ENCODE data around the gene NGFR. TPM values are rescaled to one million over a fixed set of nuclear protein-coding genes. Genes with fewer than 3 reads are reported as not detected.

Gene NGFR
- polyA plus RNA-seq, 1 experiment, result not detected

DNA sequence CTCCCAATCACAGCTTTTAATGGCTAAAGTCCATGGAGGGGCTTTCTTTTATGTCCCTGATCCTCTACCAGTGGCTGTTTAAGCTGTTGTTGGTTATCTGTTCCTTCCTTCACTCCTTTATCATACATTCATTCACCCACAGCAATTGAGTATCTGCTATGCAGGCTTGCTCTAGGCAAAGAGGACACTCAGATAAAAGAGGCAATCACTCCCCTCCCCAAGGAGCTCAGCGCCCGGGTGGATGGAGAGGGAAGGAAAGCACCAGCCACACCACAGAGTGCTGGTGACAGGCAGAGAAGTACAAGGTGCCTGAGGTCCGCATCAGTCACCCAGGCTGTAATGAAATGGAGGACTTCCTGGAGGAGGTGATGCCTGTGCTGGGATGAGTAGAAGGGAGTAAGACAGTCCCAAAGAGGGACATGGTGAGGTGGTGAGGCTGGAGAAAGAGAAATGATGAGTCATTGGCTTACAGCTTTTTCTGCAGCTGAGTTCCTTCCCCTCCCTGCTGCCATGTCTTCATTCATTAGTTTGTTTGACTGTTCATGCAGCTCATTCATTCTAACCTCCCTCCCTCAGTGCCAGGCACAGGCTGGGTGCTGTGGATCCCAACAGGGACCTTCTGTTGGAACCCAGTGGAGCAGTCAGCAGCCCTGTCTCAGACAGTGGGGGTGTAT is 12.8 kb upstream of the NGFR start:
- DNase-seq (ENCODE audit: low read depth, low spot score), result no peak
- ChIA-PET CTCF (no interaction called here), POLR2A (no interaction called here)
- TF ChIP-seq, protein P1, sequence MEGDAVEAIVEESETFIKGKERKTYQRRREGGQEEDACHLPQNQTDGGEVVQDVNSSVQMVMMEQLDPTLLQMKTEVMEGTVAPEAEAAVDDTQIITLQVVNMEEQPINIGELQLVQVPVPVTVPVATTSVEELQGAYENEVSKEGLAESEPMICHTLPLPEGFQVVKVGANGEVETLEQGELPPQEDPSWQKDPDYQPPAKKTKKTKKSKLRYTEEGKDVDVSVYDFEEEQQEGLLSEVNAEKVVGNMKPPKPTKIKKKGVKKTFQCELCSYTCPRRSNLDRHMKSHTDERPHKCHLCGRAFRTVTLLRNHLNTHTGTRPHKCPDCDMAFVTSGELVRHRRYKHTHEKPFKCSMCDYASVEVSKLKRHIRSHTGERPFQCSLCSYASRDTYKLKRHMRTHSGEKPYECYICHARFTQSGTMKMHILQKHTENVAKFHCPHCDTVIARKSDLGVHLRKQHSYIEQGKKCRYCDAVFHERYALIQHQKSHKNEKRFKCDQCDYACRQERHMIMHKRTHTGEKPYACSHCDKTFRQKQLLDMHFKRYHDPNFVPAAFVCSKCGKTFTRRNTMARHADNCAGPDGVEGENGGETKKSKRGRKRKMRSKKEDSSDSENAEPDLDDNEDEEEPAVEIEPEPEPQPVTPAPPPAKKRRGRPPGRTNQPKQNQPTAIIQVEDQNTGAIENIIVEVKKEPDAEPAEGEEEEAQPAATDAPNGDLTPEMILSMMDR (IDR thresholded peaks at IDR 0.05; ENCODE audit: low read depth, low read length), result no peak
- H3K27ac ChIP-seq (ENCODE audit: low read depth, low read length), result no peak overlapping the region
- no peak overlapping the region for H3K4me3 ChIP-seq (ENCODE audit: low read depth, low read length)
- H3K27me3 ChIP-seq (ENCODE audit: control insufficient read depth, insufficient read depth, low read length), result peaks cover 80% of the 10 kb centered on the region
- no peaks in the 10 kb centered on the region for H3K9me3 ChIP-seq (ENCODE audit: control insufficient read depth, insufficient read depth, low read length)

DNA sequence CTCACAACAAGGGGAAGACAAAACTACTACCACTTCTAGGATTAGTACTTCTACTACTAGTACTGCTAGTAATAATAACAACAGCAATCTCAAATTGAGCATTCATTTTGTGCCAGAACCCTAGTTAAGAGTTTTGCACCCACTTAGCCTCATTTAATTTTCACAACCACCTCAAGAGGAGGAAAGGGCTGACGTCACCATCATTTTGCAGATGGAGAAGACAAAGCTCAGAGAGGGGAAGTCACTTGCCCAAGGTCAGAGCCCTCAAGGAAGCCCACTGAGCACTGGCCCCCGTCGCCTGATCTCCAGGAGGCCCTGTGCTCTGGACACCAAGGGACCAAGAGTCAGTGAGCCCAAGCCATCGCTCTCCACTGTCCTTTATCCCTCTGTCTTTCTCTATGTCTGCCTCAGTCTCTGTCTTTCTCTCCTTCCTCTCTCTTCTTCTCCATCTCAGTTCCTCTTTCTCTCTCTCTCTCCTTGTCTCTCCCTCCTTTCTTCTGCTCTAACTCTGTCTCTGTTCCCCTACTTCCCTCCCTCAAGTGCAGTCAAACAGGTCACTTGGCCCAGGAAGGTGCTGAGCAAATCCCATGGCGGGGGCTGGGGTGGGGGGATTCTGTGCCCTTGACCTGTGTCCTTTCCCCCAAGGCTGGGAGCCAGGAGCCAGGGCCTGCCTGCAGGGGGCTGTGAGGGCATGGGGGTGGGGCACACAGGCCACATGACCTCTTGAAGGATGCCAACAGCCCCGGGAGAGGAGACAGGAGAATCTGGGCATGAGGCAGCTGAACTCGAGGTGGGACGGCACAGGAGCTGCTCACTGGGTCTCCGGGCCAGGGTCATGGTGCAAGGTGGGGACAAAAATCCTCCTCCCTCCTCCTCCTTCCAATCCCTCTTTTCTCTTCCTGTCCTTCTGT is 11.2 kb upstream of the NGFR start:
- TF ChIP-seq, protein P1 (IDR thresholded peaks at IDR 0.05; ENCODE audit: low read depth, low read length), result no peak
- Histone ChIP-seq H3K9me3 (ENCODE audit: control insufficient read depth, insufficient read depth, low read length) (no peaks in the 10 kb centered on the region), H3K4me3 (ENCODE audit: low read depth, low read length) (no peak overlapping the region), H3K27ac (ENCODE audit: low read depth, low read length) (no peak overlapping the region), H3K27me3 (ENCODE audit: control insufficient read depth, insufficient read depth, low read length) (peaks cover 77% of the 10 kb centered on the region)
- ChIA-PET POLR2A (no interaction called here), CTCF (no interaction called here)
- DNase-seq (ENCODE audit: low read depth, low spot score), result no peak

DNA sequence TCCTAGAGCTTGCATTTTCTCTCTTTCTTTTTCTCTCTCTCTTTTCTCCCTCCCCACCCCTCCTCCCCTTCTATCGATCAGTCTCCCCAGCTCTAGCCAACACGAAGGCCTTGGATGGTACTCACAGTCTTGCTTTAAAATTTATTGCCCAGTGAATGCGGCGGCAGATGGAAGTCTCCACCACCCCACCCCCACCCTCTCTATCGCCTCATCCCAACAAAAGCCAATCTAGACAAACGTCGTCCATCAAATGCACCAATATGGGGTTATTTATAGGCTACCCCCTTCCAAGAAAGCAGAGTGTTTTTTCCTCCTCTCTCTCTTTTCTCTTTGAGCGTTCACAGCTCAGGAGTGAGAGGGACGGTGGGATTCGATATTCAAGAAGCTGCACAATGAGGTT is 10.5 kb upstream of the NGFR start:
- ChIA-PET CTCF (no interaction called here), POLR2A (no interaction called here)
- no peak for DNase-seq (ENCODE audit: low read depth, low spot score)
- TF ChIP-seq, protein P1 (IDR thresholded peaks at IDR 0.05; ENCODE audit: low read depth, low read length), result no peak
- Histone ChIP-seq H3K27me3 (ENCODE audit: control insufficient read depth, insufficient read depth, low read length) (peaks cover 80% of the 10 kb centered on the region), H3K9me3 (ENCODE audit: control insufficient read depth, insufficient read depth, low read length) (no peaks in the 10 kb centered on the region), H3K27ac (ENCODE audit: low read depth, low read length) (no peak overlapping the region), H3K4me3 (ENCODE audit: low read depth, low read length) (no peak overlapping the region)

DNA sequence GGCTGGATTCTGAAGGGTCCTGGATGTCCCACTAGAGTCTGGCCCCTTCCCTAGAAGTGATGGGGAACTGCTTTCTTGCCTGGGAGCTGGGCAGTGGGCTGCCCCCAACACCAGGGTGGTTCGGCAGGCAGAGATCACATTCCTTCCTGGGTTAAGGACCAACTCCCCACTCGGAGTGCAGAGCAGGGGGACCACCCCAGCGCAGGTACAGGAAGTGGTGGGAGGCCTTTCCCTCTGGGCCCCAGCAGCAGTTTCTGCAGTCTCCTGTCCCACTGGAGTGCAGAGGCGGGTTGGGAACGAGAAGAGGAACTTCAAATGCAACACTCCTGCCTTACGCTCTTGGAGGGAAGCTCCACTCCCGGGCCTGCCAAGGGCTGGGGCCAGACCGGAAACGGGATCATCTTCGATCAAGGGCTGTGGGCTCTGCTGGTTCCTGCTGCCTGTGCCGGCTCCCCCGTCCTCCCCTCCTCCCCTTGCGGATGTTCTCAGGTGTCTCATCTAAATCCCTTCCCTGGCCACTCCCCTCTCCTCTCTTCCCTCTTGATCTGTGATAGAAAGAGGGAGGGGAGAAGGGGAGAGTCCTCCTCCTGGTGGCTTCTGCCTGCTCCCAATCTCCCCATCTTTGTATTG is 9.0 kb upstream of the NGFR start:
- TF ChIP-seq, protein P1 (IDR thresholded peaks at IDR 0.05; ENCODE audit: low read depth, low read length), result no peak
- Histone ChIP-seq H3K27me3 (ENCODE audit: control insufficient read depth, insufficient read depth, low read length) (peaks cover 82% of the 10 kb centered on the region), H3K9me3 (ENCODE audit: control insufficient read depth, insufficient read depth, low read length) (no peaks in the 10 kb centered on the region), H3K27ac (ENCODE audit: low read depth, low read length) (no peak overlapping the region), H3K4me3 (ENCODE audit: low read depth, low read length) (no peak overlapping the region)
- no peak for DNase-seq (ENCODE audit: low read depth, low spot score)
- CTCF ChIA-PET, result no interaction called here
- POLR2A ChIA-PET, result no interaction called here

DNA sequence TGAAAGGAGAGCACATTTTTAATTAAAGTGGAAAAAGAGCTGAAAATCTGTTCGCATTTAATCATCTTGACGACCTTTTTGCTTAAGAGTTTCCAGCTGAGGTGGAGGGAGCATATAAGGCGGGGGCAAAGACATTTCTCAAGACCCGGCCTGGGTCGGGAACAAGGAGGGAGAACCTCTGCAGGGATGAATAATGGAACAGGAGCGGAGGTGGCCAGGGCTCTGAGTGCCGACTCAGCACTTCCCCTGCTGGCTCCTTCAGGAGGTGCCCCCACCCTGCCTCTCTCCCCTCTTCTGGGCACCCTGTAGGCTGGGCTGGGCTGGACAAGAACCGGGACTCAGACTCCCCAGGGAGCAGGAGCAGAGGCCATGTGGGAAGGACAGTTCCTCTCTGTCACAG is 7.9 kb upstream of the NGFR start:
- H3K27ac ChIP-seq (ENCODE audit: low read depth, low read length), result no peak overlapping the region
- TF ChIP-seq, protein P1 (IDR thresholded peaks at IDR 0.05; ENCODE audit: low read depth, low read length), result no peak
- H3K9me3 ChIP-seq (ENCODE audit: control insufficient read depth, insufficient read depth, low read length), result no peaks in the 10 kb centered on the region
- no peak overlapping the region for H3K4me3 ChIP-seq (ENCODE audit: low read depth, low read length)
- H3K27me3 ChIP-seq (ENCODE audit: control insufficient read depth, insufficient read depth, low read length), result peaks cover 81% of the 10 kb centered on the region
- CTCF ChIA-PET, result no interaction called here
- POLR2A ChIA-PET, result no interaction called here
- no peak for DNase-seq (ENCODE audit: low read depth, low spot score)
